GM10248 (cell line): Measurements from ENCODE around the gene TRAPPC3L.

Experiments used
- CTCF ChIA-PET: fragments of 300-600 bp; sonication (Branson Sonifier 250); formaldehyde crosslinking; extraction: SDS; loops from one replicate; lab custom pipeline; 2021; ENCODE audit warnings: antibody characterized with exemption; lab: Yijun Ruan, JAX
- POLR2A ChIA-PET: fragments of 350-650 bp; sonication (Branson Sonifier 250); formaldehyde crosslinking; extraction: SDS; loops from one replicate; lab custom pipeline; 2020; ENCODE audit warnings: antibody characterized with exemption; lab: Yijun Ruan, JAX
- DNase-seq: peaks from one replicate; pipeline ENCODE4 v3.0.0; 2012; ENCODE audit errors: extremely low spot score
- CTCF ChIP-seq: IDR thresholded peaks from 2 replicates; pipeline ENCODE4 v1.5.1; 2012; ENCODE audit warnings: mild to moderate bottlenecking, low read depth; ENCODE audit errors: extremely low read depth, missing control alignments, control extremely low read depth

Gene TRAPPC3L

GRCh38 chr6:116515141-116515540 is 30.3 kb downstream of the TRAPPC3L start:
- ChIA-PET POLR2A (no interaction called here), CTCF (interaction anchor here (1.0 to 5.1 kb wide), 13 partner anchors 9 to 246 kb away, joined by 3 to 23 read pairs (median 4); no protein-coding TSS in a partner anchor)
- no peak for TF ChIP-seq CTCF
- no peak for DNase-seq

GRCh38 chr6:116514111-116514510 is 31.4 kb downstream of the TRAPPC3L start:
- ChIA-PET POLR2A (no interaction called here), CTCF (interaction anchor here (1.0 to 3.5 kb wide), 10 partner anchors 8 to 245 kb away, joined by 3 to 15 read pairs (median 4); no protein-coding TSS in a partner anchor)
- no peak for DNase-seq
- no peak for TF ChIP-seq CTCF

- no peak for DNase-seq
- ChIA-PET CTCF (interaction anchor here (1.0 to 3.5 kb wide), 8 partner anchors 9 to 245 kb away, joined by 3 to 15 read pairs (median 4); no protein-coding TSS in a partner anchor), POLR2A (no interaction called here)
- no peak for TF ChIP-seq CTCF
Observed at GRCh38 chr6:116513224-116513875, 32.1 kb downstream of the TRAPPC3L start.

- DNase-seq = no peak
- CTCF ChIA-PET = interaction anchor here (1.1 to 3.5 kb wide), 6 partner anchors 10 to 244 kb away, joined by 3 to 15 read pairs (median 4); no protein-coding TSS in a partner anchor
- POLR2A ChIA-PET = no interaction called here
- TF ChIP-seq CTCF = no peak
Observed at GRCh38 chr6:116512734-116513133, 32.8 kb downstream of the TRAPPC3L start.

GRCh38 chr6:116512111-116512559 is 33.3 kb downstream of the TRAPPC3L start:
- TF ChIP-seq CTCF = no peak
- POLR2A ChIA-PET = no interaction called here
- peak; percentile 18 for DNase-seq
- CTCF ChIA-PET = interaction anchor here (0.8 to 2.5 kb wide), 5 partner anchors 9 to 43 kb away, joined by 3 to 9 read pairs (median 3); no protein-coding TSS in a partner anchor

GRCh38 chr6:116511424-116512110 is 33.9 kb downstream of the TRAPPC3L start, which contains the start of gene CALHM5:
Gene CALHM5 (plus strand): TSS chr6:116511639. CDS start chr6:116511697, 58 bp downstream.
- DNase-seq = no peak
- ChIA-PET CTCF (interaction anchor here (0.8 to 2.5 kb wide), 5 partner anchors 9 to 43 kb away, joined by 3 to 9 read pairs (median 3); no protein-coding TSS in a partner anchor), POLR2A (no interaction called here)
- TF ChIP-seq CTCF = no peak
